Measurements from ENCODE around the gene HCRTR1.

The HCRTR1 gene

GRCh38 chr1:31617218-31617915 lies at the start of gene HCRTR1:
TSS of gene HCRTR1 (plus strand) at chr1:31617689. CDS start at chr1:31619193, 1,504 bp downstream.
- no peak for DNase-seq

- DNase-seq, result no peak
These were observed 49.4 kb upstream of the HCRTR1 start for GRCh38 chr1:31567956-31568570.

- no peak for DNase-seq
These were observed 48.4 kb upstream of the HCRTR1 start for GRCh38 chr1:31568895-31569595.

- DNase-seq, result no peak
These were observed 47.8 kb upstream of the HCRTR1 start for GRCh38 chr1:31569596-31570173.

GRCh38 chr1:31570228-31570627 lies 47.3 kb upstream of the HCRTR1 start:
- DNase-seq, result no peak

GRCh38 chr1:31570906-31571305 lies 46.6 kb upstream of the HCRTR1 start:
- no peak for DNase-seq

GRCh38 chr1:31571340-31572295 lies 45.9 kb upstream of the HCRTR1 start:
- no peak for DNase-seq

GRCh38 chr1:31572323-31573104 lies 45.0 kb upstream of the HCRTR1 start:
- no peak for DNase-seq

- no peak for DNase-seq
These were observed 44.2 kb upstream of the HCRTR1 start for GRCh38 chr1:31573261-31573660.

GRCh38 chr1:31574749-31575368 lies 42.6 kb upstream of the HCRTR1 start:
- DNase-seq, result no peak

- no peak for DNase-seq
These were observed 41.9 kb upstream of the HCRTR1 start for GRCh38 chr1:31575369-31576140.

- DNase-seq, result no peak
These were observed 41.3 kb upstream of the HCRTR1 start, which contains the start of gene TINAGL1 for GRCh38 chr1:31576201-31576669. TSS of gene TINAGL1 (plus strand) at chr1:31576515. CDS start at chr1:31577149, 634 bp downstream.

- DNase-seq, result no peak
These were observed 40.6 kb upstream of the HCRTR1 start for GRCh38 chr1:31576743-31577455.

- DNase-seq, result no peak
These were observed 39.8 kb upstream of the HCRTR1 start for GRCh38 chr1:31577515-31578192.

- DNase-seq, result no peak
These were observed 38.1 kb upstream of the HCRTR1 start for GRCh38 chr1:31579374-31579773.

GRCh38 chr1:31580513-31580870 lies 37.0 kb upstream of the HCRTR1 start:
- no peak for DNase-seq

- no peak for DNase-seq
These were observed 36.4 kb upstream of the HCRTR1 start for GRCh38 chr1:31580891-31581603.
